HEK293 (cell line): Measurements from ENCODE around the gene AIFM3.
A peak's percentile ranks its signal among the peaks of the same experiment; 100 is the strongest.

Experiments
- CTCF ChIP-seq: fragments of 450-650 bp; formaldehyde crosslinking; IDR thresholded peaks from 2 replicates; pipeline ENCODE4 v1.5.1; 2016; ENCODE audit warnings: missing biosample characterization, missing genetic modification characterization
- FEZF1 ChIP-seq: fragments of 450-650 bp; formaldehyde crosslinking; IDR thresholded peaks from 2 replicates; pipeline ENCODE4 v1.5.1; 2016; ENCODE audit warnings: missing biosample characterization, missing genetic modification characterization
- GLI4 ChIP-seq: fragments of 450-650 bp; formaldehyde crosslinking; IDR thresholded peaks from 2 replicates; pipeline ENCODE4 v1.5.1; 2016; ENCODE audit warnings: missing biosample characterization, missing genetic modification characterization
- HIC1 ChIP-seq: fragments of 450-650 bp; formaldehyde crosslinking; IDR thresholded peaks from 2 replicates; pipeline ENCODE4 v1.5.1; 2016; ENCODE audit warnings: missing biosample characterization, missing genetic modification characterization
- KLF1 ChIP-seq: fragments of 450-650 bp; formaldehyde crosslinking; IDR thresholded peaks from 2 replicates; pipeline ENCODE4 v1.5.1; 2016; ENCODE audit warnings: missing biosample characterization, missing genetic modification characterization
- KLF8 ChIP-seq: fragments of 450-650 bp; formaldehyde crosslinking; IDR thresholded peaks from 2 replicates; pipeline ENCODE4 v1.5.1; 2016; ENCODE audit warnings: missing biosample characterization, missing genetic modification characterization
- MZF1 ChIP-seq: fragments of 450-650 bp; formaldehyde crosslinking; IDR thresholded peaks from 2 replicates; pipeline ENCODE4 v1.5.1; 2017; ENCODE audit warnings: missing biosample characterization, missing genetic modification characterization, borderline replicate concordance
- RBAK ChIP-seq: fragments of 450-650 bp; formaldehyde crosslinking; IDR thresholded peaks from 2 replicates; pipeline ENCODE4 v1.5.1; 2016; ENCODE audit warnings: missing biosample characterization, missing genetic modification characterization
- SCRT1 ChIP-seq: fragments of 450-650 bp; formaldehyde crosslinking; IDR thresholded peaks from 2 replicates; pipeline ENCODE4 v1.5.1; 2016; ENCODE audit warnings: missing biosample characterization, missing genetic modification characterization, borderline replicate concordance
- TCF7L2 ChIP-seq: IDR thresholded peaks from 2 replicates; pipeline ENCODE4 v1.6.1; 2011; ENCODE audit warnings: low read depth, mild to moderate bottlenecking, inconsistent platforms, low read length, moderate library complexity, borderline replicate concordance
- YY1 ChIP-seq: fragments of 450-650 bp; formaldehyde crosslinking; IDR thresholded peaks from 2 replicates; pipeline ENCODE4 v1.5.1; 2018; ENCODE audit warnings: missing biosample characterization, missing genetic modification characterization
- YY2 ChIP-seq: fragments of 450-650 bp; formaldehyde crosslinking; IDR thresholded peaks from 2 replicates; pipeline ENCODE4 v1.5.1; 2016; ENCODE audit warnings: missing biosample characterization, missing genetic modification characterization
- ZBTB1 ChIP-seq: fragments of 450-650 bp; formaldehyde crosslinking; IDR thresholded peaks from 2 replicates; pipeline ENCODE4 v1.5.1; 2016; ENCODE audit warnings: missing biosample characterization, missing genetic modification characterization
- ZBTB11 ChIP-seq: fragments of 450-650 bp; formaldehyde crosslinking; conservative IDR thresholded peaks from 2 replicates; pipeline ENCODE4 v1.5.1; 2016; ENCODE audit warnings: low read depth, missing biosample characterization, missing genetic modification characterization
- ZEB2 ChIP-seq: fragments of 450-650 bp; formaldehyde crosslinking; IDR thresholded peaks from 2 replicates; pipeline ENCODE4 v1.5.1; 2016; ENCODE audit warnings: missing biosample characterization, missing genetic modification characterization
- ZFP37 ChIP-seq: fragments of 450-650 bp; formaldehyde crosslinking; IDR thresholded peaks from 2 replicates; pipeline ENCODE4 v1.5.1; 2016; ENCODE audit warnings: missing biosample characterization, missing genetic modification characterization
- ZFP69B ChIP-seq: fragments of 450-650 bp; formaldehyde crosslinking; IDR thresholded peaks from 2 replicates; pipeline ENCODE4 v1.5.1; 2016; ENCODE audit warnings: missing biosample characterization, missing genetic modification characterization
- ZNF266 ChIP-seq: fragments of 450-650 bp; formaldehyde crosslinking; IDR thresholded peaks from 2 replicates; pipeline ENCODE4 v1.5.1; 2016; ENCODE audit warnings: missing biosample characterization, missing genetic modification characterization, low read depth
- ZNF324 ChIP-seq: fragments of 450-650 bp; formaldehyde crosslinking; IDR thresholded peaks from 2 replicates; pipeline ENCODE4 v1.5.1; 2016; ENCODE audit warnings: missing biosample characterization, missing genetic modification characterization
- ZNF391 ChIP-seq: fragments of 450-650 bp; formaldehyde crosslinking; IDR thresholded peaks from 2 replicates; pipeline ENCODE4 v1.5.1; 2016; ENCODE audit warnings: low read depth, missing biosample characterization, missing genetic modification characterization, borderline replicate concordance
- ZNF394 ChIP-seq: fragments of 450-650 bp; formaldehyde crosslinking; IDR thresholded peaks from 2 replicates; pipeline ENCODE4 v1.5.1; 2016; ENCODE audit warnings: missing biosample characterization, missing genetic modification characterization, mild to moderate bottlenecking, moderate library complexity, borderline replicate concordance
- ZNF596 ChIP-seq: fragments of 450-650 bp; IDR thresholded peaks from 2 replicates; pipeline ENCODE4 v1.5.0; 2018; ENCODE audit warnings: missing biosample characterization, mild to moderate bottlenecking, missing genetic modification characterization, moderate library complexity
- ZNF600 ChIP-seq: fragments of 450-650 bp; formaldehyde crosslinking; IDR thresholded peaks from 2 replicates; pipeline ENCODE4 v1.5.1; 2016; ENCODE audit warnings: missing biosample characterization, missing genetic modification characterization
- ZNF610 ChIP-seq: fragments of 450-650 bp; formaldehyde crosslinking; IDR thresholded peaks from 2 replicates; pipeline ENCODE4 v1.5.1; 2016; ENCODE audit warnings: missing biosample characterization, missing genetic modification characterization, borderline replicate concordance
- ZNF639 ChIP-seq: fragments of 450-650 bp; formaldehyde crosslinking; IDR thresholded peaks from 2 replicates; pipeline ENCODE4 v1.5.1; 2016; ENCODE audit warnings: missing biosample characterization, missing genetic modification characterization
- ZNF660 ChIP-seq: fragments of 450-650 bp; IDR thresholded peaks from 2 replicates; pipeline ENCODE4 v1.5.1; 2018; ENCODE audit warnings: missing biosample characterization, mild to moderate bottlenecking, missing genetic modification characterization
- ZNF76 ChIP-seq: fragments of 450-650 bp; formaldehyde crosslinking; IDR thresholded peaks from 2 replicates; pipeline ENCODE4; 2016; ENCODE audit warnings: low read depth, missing biosample characterization, missing genetic modification characterization, borderline replicate concordance

The AIFM3 gene

GRCh38 chr22:21001601-21002325, 34.7 kb downstream of the AIFM3 start, which contains the start of gene THAP7 (continued):
- TF ChIP-seq CTCF (tag by site-specific recombination), result 0 out of 2 replicates have a peak, but pooled peaks have one; percentile 34
- peak; percentile 77 for TF ChIP-seq KLF1
- TF ChIP-seq ZNF610 (tag by site-specific recombination), result peak; percentile 60; the same call in 1 of the 2 replicates
- TF ChIP-seq MZF1, result no peak
- TF ChIP-seq ZNF324 (tag by site-specific recombination), result peak; percentile 15
- peak; percentile 78; the same call in 1 of the 2 replicates for TF ChIP-seq ZNF394
- TF ChIP-seq SCRT1 (tag by site-specific recombination), result peak; percentile 99
- 0 out of 2 replicates have a peak, but pooled peaks have one; percentile 21 for TF ChIP-seq ZNF639
- 0 out of 2 replicates have a peak, but pooled peaks have one; percentile 6 for TF ChIP-seq ZFP69B (tag by site-specific recombination)
- peak; percentile 87 for TF ChIP-seq YY2 (tag by site-specific recombination)
- TF ChIP-seq TCF7L2, result no peak
- peak; percentile 38; the same call in 1 of the 2 replicates for TF ChIP-seq ZNF600
- peak; percentile 76 for TF ChIP-seq FEZF1 (tag by site-specific recombination)
- no peak for TF ChIP-seq ZNF596 (tag by site-specific recombination)
- peak; percentile 50 for TF ChIP-seq ZFP37 (tag by site-specific recombination)
- no peak for TF ChIP-seq GLI4 (tag by site-specific recombination)
- TF ChIP-seq ZNF660 (tag by site-specific recombination), result peak; percentile 59; the same call in 1 of the 2 replicates
- TF ChIP-seq KLF8 (tag by site-specific recombination), result peak; percentile 93
- TF ChIP-seq HIC1 (tag by site-specific recombination), result peak; percentile 97
- peak; percentile 38; the same call in 1 of the 2 replicates for TF ChIP-seq ZNF391
- no peak for TF ChIP-seq RBAK (tag by site-specific recombination)
- TF ChIP-seq ZBTB11 (tag by site-specific recombination), result peak; percentile 79
- no peak for TF ChIP-seq ZNF266
- TF ChIP-seq ZNF76 (tag by site-specific recombination), result peak; percentile 93
- no peak for TF ChIP-seq ZBTB1 (tag by site-specific recombination)
- peak; percentile 89 for TF ChIP-seq ZEB2 (tag by site-specific recombination)
- peak; percentile 86 for TF ChIP-seq YY1 (tag by site-specific recombination)
